OCI-LY3 (cell line): ENCODE results near the gene SAMD11.

Source experiments
- CTCF ChIP-seq: fragments of 200-600, 300-600 bp; sonication (generic); IDR thresholded peaks from 2 replicates; pipeline ENCODE4 v1.5.1; 2014; ENCODE audit warnings: antibody characterized with exemption, low read length, low read depth
- EZH2phosphoT487 ChIP-seq: fragments of 200-600 bp; shearing (Covaris generic); IDR thresholded peaks from 2 replicates; pipeline ENCODE4 v1.6.1; 2018; ENCODE audit warnings: antibody characterized with exemption, mixed run types, low read depth

GRCh38 chr1:903721-904271, 19.9 kb upstream of the SAMD11 start:
- TF ChIP-seq CTCF (no peak), EZH2phosphoT487 (no peak)
